Nephron (organoid): ENCODE data around the gene TGFA.

ENCODE experiments used
- H3K27ac Mint-ChIP-seq, 3 experiments: 2 replicates each; pipeline ENCODE4 v1.8.0; 2020; ENCODE audit warnings: mixed read lengths in 3 of 3, mild to moderate bottlenecking in 2 of 3, moderate library complexity in 1 of 3
- H3K27me3 Mint-ChIP-seq: 2 replicates; pipeline ENCODE4 v1.8.0; 2021; ENCODE audit warnings: low read depth, mild to moderate bottlenecking, moderate library complexity, mixed read lengths
- H3K36me3 Mint-ChIP-seq: 2 replicates; pipeline ENCODE4 v1.8.0; 2020; ENCODE audit warnings: low read depth, mixed read lengths
- H3K4me1 Mint-ChIP-seq: 2 replicates; pipeline ENCODE4 v1.8.0; 2020; ENCODE audit warnings: mixed read lengths
- H3K4me3 Mint-ChIP-seq, 3 experiments: 2 replicates each; pipeline ENCODE4 v1.8.0; 2020; ENCODE audit warnings: mild to moderate bottlenecking in 3 of 3, mixed read lengths in 3 of 3, moderate library complexity in 2 of 3
- H3K9me3 Mint-ChIP-seq: 2 replicates; pipeline ENCODE4 v1.8.0; 2020; ENCODE audit warnings: mixed read lengths
- TF ChIP-seq, protein P1 (sequence below), 3 experiments: fragments of 200-600 bp; sonication (generic); IDR thresholded peaks; one replicate each; pipeline ENCODE4 v1.5.0; 2021; ENCODE audit warnings: antibody characterized with exemption in 3 of 3; ENCODE audit not compliant: unreplicated experiment in 3 of 3

Gene TGFA

DNA sequence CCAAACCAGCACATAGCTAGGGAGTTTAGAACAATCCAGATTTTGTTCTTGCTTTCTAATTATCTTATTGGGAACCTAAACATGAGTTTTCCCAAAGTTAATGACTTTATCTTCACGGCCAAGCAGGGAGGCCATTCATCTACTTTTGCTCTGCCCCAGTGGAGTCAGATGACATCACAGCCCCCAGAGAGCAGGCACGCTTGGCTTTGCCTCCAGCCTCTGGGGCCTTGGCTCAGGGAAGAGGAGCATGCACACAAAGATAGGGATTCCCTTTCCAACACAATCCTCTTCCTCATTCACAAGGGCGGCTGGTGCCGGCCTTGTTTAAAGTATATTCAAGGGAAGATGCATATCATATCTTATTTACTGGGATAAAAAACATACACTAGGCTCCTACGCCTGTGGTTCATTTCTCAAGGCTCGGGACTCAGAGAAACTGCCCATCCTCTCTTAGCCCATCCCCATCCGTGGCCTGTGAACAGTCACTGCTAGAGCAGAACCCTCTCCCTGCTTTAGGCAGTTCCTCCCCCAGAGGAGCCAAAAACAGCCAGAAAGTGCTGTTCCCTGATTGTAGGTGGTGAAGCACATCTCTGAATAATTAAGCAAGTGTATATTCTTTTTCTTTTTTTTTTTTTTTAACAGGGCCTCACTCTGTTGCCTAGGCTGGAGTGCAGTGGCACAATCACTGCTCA, 21.2 kb downstream of the TGFA start:
- H3K4me1 Mint-ChIP-seq: peaks cover 34% of the 10 kb centered on the region

DNA sequence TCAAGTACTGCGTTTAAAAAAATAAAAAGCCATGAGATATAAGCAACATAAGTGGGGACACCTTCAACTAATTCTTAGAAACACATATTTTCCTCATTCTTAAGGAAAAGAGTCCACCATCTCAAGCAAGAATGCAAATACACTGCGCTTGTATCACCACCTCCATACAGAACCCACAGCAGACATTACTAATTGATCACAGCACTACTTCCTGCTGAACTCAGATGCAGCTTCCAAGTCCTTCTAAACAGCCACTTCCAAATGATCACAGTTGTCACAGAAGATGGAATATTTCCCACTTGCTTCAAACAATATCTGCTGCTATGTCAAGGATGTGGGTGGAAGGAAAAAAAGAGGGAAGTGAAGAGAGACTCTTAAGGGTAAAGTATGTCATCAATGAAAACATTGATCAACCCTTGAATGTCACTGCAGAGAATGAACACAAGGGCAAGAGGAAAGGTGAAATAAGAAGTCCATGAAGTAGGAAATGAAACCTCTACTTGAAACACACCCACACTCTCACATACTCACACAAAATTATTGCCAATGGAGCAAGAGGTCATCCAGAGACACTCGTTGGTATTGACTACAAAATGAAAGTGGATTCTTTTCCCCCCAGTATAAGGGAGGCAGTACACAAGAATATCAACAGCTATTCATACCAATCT, 22.1 kb downstream of the TGFA start:
- TF ChIP-seq, protein P1, sequence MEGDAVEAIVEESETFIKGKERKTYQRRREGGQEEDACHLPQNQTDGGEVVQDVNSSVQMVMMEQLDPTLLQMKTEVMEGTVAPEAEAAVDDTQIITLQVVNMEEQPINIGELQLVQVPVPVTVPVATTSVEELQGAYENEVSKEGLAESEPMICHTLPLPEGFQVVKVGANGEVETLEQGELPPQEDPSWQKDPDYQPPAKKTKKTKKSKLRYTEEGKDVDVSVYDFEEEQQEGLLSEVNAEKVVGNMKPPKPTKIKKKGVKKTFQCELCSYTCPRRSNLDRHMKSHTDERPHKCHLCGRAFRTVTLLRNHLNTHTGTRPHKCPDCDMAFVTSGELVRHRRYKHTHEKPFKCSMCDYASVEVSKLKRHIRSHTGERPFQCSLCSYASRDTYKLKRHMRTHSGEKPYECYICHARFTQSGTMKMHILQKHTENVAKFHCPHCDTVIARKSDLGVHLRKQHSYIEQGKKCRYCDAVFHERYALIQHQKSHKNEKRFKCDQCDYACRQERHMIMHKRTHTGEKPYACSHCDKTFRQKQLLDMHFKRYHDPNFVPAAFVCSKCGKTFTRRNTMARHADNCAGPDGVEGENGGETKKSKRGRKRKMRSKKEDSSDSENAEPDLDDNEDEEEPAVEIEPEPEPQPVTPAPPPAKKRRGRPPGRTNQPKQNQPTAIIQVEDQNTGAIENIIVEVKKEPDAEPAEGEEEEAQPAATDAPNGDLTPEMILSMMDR (IDR thresholded peaks at IDR 0.05; ENCODE audit: unreplicated experiment in 3 of 3): no peak
- Mint-ChIP-seq H3K36me3 (peaks cover 7% of the 10 kb centered on the region), H3K27me3 (peaks cover 14% of the 10 kb centered on the region), H3K27ac (peak overlapping the region in 1 of 3 experiments; percentile 7), H3K4me1 (peaks cover 34% of the 10 kb centered on the region), H3K9me3 (peaks cover 8% of the 10 kb centered on the region), H3K4me3 (no peak overlapping the region)

More for the DNA sequence above, 21.2 kb downstream of the TGFA start:
- H3K27ac Mint-ChIP-seq: peak overlapping the region in 2 of 3 experiments; percentile 22 to 58
- peaks cover 12% of the 10 kb centered on the region for H3K9me3 Mint-ChIP-seq
- no peak overlapping the region for H3K4me3 Mint-ChIP-seq
- peaks cover 14% of the 10 kb centered on the region for H3K27me3 Mint-ChIP-seq
- H3K36me3 Mint-ChIP-seq: peaks cover 7% of the 10 kb centered on the region
- TF ChIP-seq, protein P1 (IDR thresholded peaks at IDR 0.05; ENCODE audit: unreplicated experiment in 3 of 3): no peak

DNA sequence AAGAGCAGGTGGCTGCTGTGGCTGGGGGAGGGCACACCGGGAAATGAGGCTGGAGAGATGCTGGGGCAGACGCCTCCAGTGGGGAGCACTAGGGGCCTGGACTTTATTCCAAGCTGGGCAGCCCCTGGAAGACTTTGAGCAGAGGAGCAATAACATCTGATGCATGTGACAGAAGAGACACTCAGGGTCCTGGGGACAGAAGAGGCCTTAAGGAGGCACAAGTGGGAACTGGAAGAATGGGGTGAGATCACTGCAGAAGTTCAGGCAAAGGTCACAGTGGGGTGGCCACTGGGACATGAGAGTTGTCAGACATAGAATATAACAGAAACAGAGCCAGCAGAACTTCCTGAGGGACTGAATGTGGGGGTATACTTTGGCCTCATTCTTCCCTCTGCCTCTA, 24.0 kb downstream of the TGFA start:
- no peaks in the 10 kb centered on the region for H3K36me3 Mint-ChIP-seq
- H3K9me3 Mint-ChIP-seq: no peaks in the 10 kb centered on the region
- TF ChIP-seq, protein P1 (IDR thresholded peaks at IDR 0.05; ENCODE audit: unreplicated experiment in 3 of 3): no peak
- peak overlapping the region in 1 of 3 experiments; percentile 12 for H3K27ac Mint-ChIP-seq
- no peak overlapping the region for H3K4me3 Mint-ChIP-seq
- peaks cover 28% of the 10 kb centered on the region for H3K4me1 Mint-ChIP-seq
- peaks cover 14% of the 10 kb centered on the region for H3K27me3 Mint-ChIP-seq

DNA sequence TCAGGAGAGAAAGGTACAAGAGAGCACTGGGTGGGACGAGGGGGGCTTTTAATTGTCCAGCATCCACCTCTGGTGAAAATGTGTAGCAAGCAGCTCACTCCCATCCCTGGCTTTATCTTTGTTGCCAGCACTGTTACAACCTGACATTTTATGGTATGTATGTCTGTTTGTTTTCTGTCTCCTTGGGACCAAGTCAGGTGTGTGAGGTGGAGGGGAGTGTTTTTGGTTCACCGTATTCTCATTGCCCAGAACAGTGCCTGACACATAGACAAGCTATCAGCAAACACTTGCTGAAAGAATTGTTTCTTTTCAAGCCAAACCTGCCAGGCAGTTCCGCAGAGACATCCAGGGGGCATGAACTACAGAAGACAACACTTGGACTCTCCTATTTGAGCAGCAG, 24.7 kb downstream of the TGFA start:
- H3K4me3 Mint-ChIP-seq: no peak overlapping the region
- TF ChIP-seq, protein P1 (IDR thresholded peaks at IDR 0.05; ENCODE audit: unreplicated experiment in 3 of 3): no peak
- H3K36me3 Mint-ChIP-seq: no peaks in the 10 kb centered on the region
- peak overlapping the region in 2 of 3 experiments; percentile 42 to 62 for H3K27ac Mint-ChIP-seq
- no peaks in the 10 kb centered on the region for H3K9me3 Mint-ChIP-seq
- H3K4me1 Mint-ChIP-seq: peaks cover 21% of the 10 kb centered on the region
- H3K27me3 Mint-ChIP-seq: peaks cover 14% of the 10 kb centered on the region

DNA sequence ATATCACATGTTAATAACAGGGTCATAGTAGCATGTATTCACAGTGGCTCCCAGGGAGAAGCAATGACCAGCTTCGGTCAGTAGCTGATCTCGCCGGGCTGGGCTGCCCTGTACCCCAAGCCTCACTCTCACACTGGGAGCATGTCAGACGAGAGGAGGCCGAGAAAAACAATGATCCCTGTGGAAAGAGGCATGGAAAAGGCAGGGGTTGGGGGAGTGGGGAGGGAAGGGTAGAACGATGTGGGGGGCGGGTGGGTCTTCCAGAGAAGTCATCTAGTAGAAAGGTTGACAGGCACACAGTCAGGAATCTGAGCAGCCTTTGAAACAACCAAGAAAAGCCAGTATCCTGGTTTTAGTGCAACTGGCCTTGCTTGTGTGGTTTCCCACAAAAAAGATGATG, 25.4 kb downstream of the TGFA start:
- no peak overlapping the region for H3K4me3 Mint-ChIP-seq
- peaks cover 15% of the 10 kb centered on the region for H3K4me1 Mint-ChIP-seq
- peak overlapping the region in 2 of 3 experiments; percentile 56 to 73 for H3K27ac Mint-ChIP-seq
- H3K36me3 Mint-ChIP-seq: no peaks in the 10 kb centered on the region
- peaks cover 19% of the 10 kb centered on the region for H3K27me3 Mint-ChIP-seq
- H3K9me3 Mint-ChIP-seq: no peaks in the 10 kb centered on the region
- TF ChIP-seq, protein P1 (IDR thresholded peaks at IDR 0.05; ENCODE audit: unreplicated experiment in 3 of 3): no peak
